Measurements from ENCODE around the gene STAMBP.

Gene STAMBP

GRCh38 chr2:73895473-73895872 lies 66.7 kb downstream of the STAMBP start:
- Histone ChIP-seq H3F3A (ENCODE audit: low read depth) (peaks cover 4% of the 10 kb centered on the region; the same call in 1 of the 2 replicates), H3K4me1 (ENCODE audit: insufficient read depth, low read length, poor library complexity, severe bottlenecking) (peaks cover 31% of the 10 kb centered on the region), H3K9me2 (replicated peaks; ENCODE audit: low read depth, low read length) (no peaks in the 10 kb centered on the region), H3K9me3 (ENCODE audit: insufficient read depth, low read depth, low read length) (no peaks in the 10 kb centered on the region), H4K20me1 (ENCODE audit: insufficient read depth, low read length, poor library complexity, severe bottlenecking) (no peaks in the 10 kb centered on the region), H3K27me3 (ENCODE audit: insufficient read depth, low read length, poor library complexity, severe bottlenecking) (no peaks in the 10 kb centered on the region), H3K79me2 (ENCODE audit: insufficient read depth, low read length) (no peaks in the 10 kb centered on the region), H3K36me3 (ENCODE audit: insufficient read depth, low read length) (no peaks in the 10 kb centered on the region), H3K4me3 (ENCODE audit: low read length, poor library complexity, severe bottlenecking) (no peak overlapping the region), H3K4me2 (ENCODE audit: low read depth, low read length, poor library complexity, severe bottlenecking) (no peak overlapping the region), H3K9ac (ENCODE audit: low read depth, low read length, poor library complexity, severe bottlenecking) (no peak overlapping the region), H2AFZ (ENCODE audit: low read length) (no peak overlapping the region)
- TF ChIP-seq, protein P1, sequence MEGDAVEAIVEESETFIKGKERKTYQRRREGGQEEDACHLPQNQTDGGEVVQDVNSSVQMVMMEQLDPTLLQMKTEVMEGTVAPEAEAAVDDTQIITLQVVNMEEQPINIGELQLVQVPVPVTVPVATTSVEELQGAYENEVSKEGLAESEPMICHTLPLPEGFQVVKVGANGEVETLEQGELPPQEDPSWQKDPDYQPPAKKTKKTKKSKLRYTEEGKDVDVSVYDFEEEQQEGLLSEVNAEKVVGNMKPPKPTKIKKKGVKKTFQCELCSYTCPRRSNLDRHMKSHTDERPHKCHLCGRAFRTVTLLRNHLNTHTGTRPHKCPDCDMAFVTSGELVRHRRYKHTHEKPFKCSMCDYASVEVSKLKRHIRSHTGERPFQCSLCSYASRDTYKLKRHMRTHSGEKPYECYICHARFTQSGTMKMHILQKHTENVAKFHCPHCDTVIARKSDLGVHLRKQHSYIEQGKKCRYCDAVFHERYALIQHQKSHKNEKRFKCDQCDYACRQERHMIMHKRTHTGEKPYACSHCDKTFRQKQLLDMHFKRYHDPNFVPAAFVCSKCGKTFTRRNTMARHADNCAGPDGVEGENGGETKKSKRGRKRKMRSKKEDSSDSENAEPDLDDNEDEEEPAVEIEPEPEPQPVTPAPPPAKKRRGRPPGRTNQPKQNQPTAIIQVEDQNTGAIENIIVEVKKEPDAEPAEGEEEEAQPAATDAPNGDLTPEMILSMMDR (conservative IDR thresholded peaks at IDR 0.05; ENCODE audit: low read length), result no peak
- TF ChIP-seq EZH2phosphoT487 (IDR thresholded peaks at IDR 0.05; ENCODE audit: borderline replicate concordance), result no peak

DNA sequence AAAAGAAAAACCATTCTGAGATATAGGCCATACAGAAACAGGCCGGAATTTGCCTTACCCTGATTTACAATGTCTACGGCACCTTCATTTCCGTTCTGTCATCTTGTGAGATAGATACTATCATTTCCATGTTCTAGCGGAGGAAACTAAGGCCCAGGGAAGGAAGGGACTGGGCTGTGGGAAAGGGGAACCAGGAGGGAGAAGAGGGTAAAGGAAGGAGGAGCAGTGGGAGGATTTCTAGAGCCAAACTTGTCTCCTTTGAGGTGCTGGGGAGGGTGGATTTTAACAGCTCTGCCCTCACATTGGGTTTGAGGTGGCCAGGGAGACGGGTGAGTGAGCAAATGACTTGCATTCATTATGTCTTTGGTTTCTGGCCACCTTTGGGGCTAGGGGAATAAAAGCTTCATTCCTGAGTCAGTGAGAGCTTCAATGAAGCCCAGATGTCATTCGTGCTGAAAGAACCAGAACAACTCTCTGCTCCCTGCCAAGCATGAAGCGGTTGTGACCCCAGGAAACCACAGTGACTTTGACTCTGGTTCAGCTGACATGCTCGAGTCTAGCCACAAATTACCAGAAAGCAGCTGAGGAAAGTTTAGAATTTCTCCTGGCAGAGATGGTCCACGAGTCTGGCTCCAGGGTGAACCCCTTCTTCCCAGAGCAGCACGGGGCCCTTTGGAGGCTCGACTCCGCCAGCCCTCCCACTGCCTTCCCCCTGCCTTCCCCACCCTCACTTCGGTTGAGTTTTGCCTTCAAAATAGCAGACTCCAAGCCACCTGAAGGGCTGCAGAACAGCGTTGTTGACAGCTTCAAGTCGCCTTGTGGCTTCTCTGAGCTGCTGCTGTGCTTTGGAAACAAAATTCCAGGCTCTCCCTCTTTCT lies 67.8 kb downstream of the STAMBP start:
- Histone ChIP-seq H3K9ac (ENCODE audit: low read depth, low read length, poor library complexity, severe bottlenecking) (peak overlapping the region; percentile 61), H2AFZ (ENCODE audit: low read length) (peak overlapping the region; percentile 79), H4K20me1 (ENCODE audit: insufficient read depth, low read length, poor library complexity, severe bottlenecking) (no peaks in the 10 kb centered on the region), H3K4me1 (ENCODE audit: insufficient read depth, low read length, poor library complexity, severe bottlenecking) (peaks cover 35% of the 10 kb centered on the region), H3K9me3 (ENCODE audit: insufficient read depth, low read depth, low read length) (no peaks in the 10 kb centered on the region), H3K36me3 (ENCODE audit: insufficient read depth, low read length) (no peaks in the 10 kb centered on the region), H3K27me3 (ENCODE audit: insufficient read depth, low read length, poor library complexity, severe bottlenecking) (no peaks in the 10 kb centered on the region), H3K9me2 (replicated peaks; ENCODE audit: low read depth, low read length) (no peaks in the 10 kb centered on the region), H3K4me3 (ENCODE audit: low read length, poor library complexity, severe bottlenecking) (peak overlapping the region; percentile 61), H3F3A (ENCODE audit: low read depth) (peaks cover 4% of the 10 kb centered on the region; the same call in 1 of the 2 replicates), H3K79me2 (ENCODE audit: insufficient read depth, low read length) (no peaks in the 10 kb centered on the region), H3K4me2 (ENCODE audit: low read depth, low read length, poor library complexity, severe bottlenecking) (peak overlapping the region; percentile 86)
- TF ChIP-seq, protein P1 (conservative IDR thresholded peaks at IDR 0.05; ENCODE audit: low read length), result no peak
- no peak for TF ChIP-seq EZH2phosphoT487 (IDR thresholded peaks at IDR 0.05; ENCODE audit: borderline replicate concordance)

GRCh38 chr2:73897240-73897583 lies 68.5 kb downstream of the STAMBP start:
- Histone ChIP-seq H4K20me1 (ENCODE audit: insufficient read depth, low read length, poor library complexity, severe bottlenecking) (no peaks in the 10 kb centered on the region), H3K9me3 (ENCODE audit: insufficient read depth, low read depth, low read length) (no peaks in the 10 kb centered on the region), H3K9me2 (replicated peaks; ENCODE audit: low read depth, low read length) (no peaks in the 10 kb centered on the region), H3K4me2 (ENCODE audit: low read depth, low read length, poor library complexity, severe bottlenecking) (peak overlapping the region; percentile 86), H3K79me2 (ENCODE audit: insufficient read depth, low read length) (no peaks in the 10 kb centered on the region), H3K27me3 (ENCODE audit: insufficient read depth, low read length, poor library complexity, severe bottlenecking) (no peaks in the 10 kb centered on the region), H3F3A (ENCODE audit: low read depth) (peaks cover 4% of the 10 kb centered on the region; the same call in 1 of the 2 replicates), H3K4me3 (ENCODE audit: low read length, poor library complexity, severe bottlenecking) (peak overlapping the region; percentile 61), H2AFZ (ENCODE audit: low read length) (peak overlapping the region; percentile 79), H3K9ac (ENCODE audit: low read depth, low read length, poor library complexity, severe bottlenecking) (peak overlapping the region; percentile 61), H3K36me3 (ENCODE audit: insufficient read depth, low read length) (no peaks in the 10 kb centered on the region), H3K4me1 (ENCODE audit: insufficient read depth, low read length, poor library complexity, severe bottlenecking) (peaks cover 41% of the 10 kb centered on the region)
- TF ChIP-seq EZH2phosphoT487 (IDR thresholded peaks at IDR 0.05; ENCODE audit: borderline replicate concordance), result no peak

All from Loucy (cell line).